Endothelial cell of umbilical vein (primary cell): ENCODE data around the gene TUBB2A. TPM values are rescaled to one million over a fixed set of nuclear protein-coding genes. Genes with fewer than 3 reads are reported as not detected.
A peak's percentile ranks its signal among the peaks of the same experiment; 100 is the strongest.

Experiments
- BruUV-seq: library from RNA; stranded (reverse); fragments of 400-500 nt; replicated peaks from 2 replicates; lab custom pipeline; 2021; lab: Mats Ljungman, UMichigan
- CTCF ChIA-PET: fragments of 300-600, 350-600 bp; sonication (Branson Sonifier 250); formaldehyde crosslinking; loops from one replicate; lab custom pipeline; 2021; ENCODE audit warnings: antibody characterized with exemption, inconsistent platforms; lab: Charles Lee
- POLR2A ChIA-PET: fragments of 300-600, 350-600 bp; sonication (Branson Sonifier 250); formaldehyde crosslinking; loops from one replicate; lab custom pipeline; 2021; ENCODE audit warnings: antibody characterized with exemption, inconsistent platforms; lab: Charles Lee
- DNase-seq: peaks from one replicate; pipeline ENCODE4 v3.0.0-alpha.2; 2011; ENCODE audit warnings: low read depth, low spot score
- FAIRE-seq: peaks from 2 replicates; lab custom pipeline; 2011; peaks lifted over from hg19 to GRCh38; lab: Jason Lieb, UNC
- H2AFZ ChIP-seq: 2 replicates; pipeline ENCODE4 v1.6.0; 2012; ENCODE audit warnings: low read depth, low read length, control low read depth, inconsistent platforms
- H3K27ac ChIP-seq: 2 replicates; pipeline ENCODE4 v1.5.1; 2011; ENCODE audit warnings: low read depth, mild to moderate bottlenecking, control low read depth, low read length, moderate library complexity; ENCODE audit not compliant: insufficient read depth
- H3K27me3 ChIP-seq, 2 experiments: 2 replicates each; pipeline versions ENCODE4 v1.6.0 to v1.6.1; 2011; ENCODE audit warnings: low read length in 2 of 2, mixed read lengths in 1 of 2; ENCODE audit not compliant: control insufficient read depth in 2 of 2, insufficient read depth in 2 of 2
- H3K36me3 ChIP-seq, 2 experiments: 2 replicates in 1 of 2; 3 replicates in 1 of 2; pipeline ENCODE4 v1.5.1; 2011; ENCODE audit warnings: low read length in 2 of 2, mild to moderate bottlenecking in 1 of 2, moderate library complexity in 1 of 2; ENCODE audit not compliant: control insufficient read depth in 2 of 2, insufficient read depth in 2 of 2; ENCODE audit errors: extremely low read depth in 1 of 2
- H3K4me1 ChIP-seq: 3 replicates; pipeline ENCODE4 v1.5.1; 2011; ENCODE audit warnings: mild to moderate bottlenecking, low read length; ENCODE audit not compliant: control insufficient read depth, insufficient read depth; ENCODE audit errors: extremely low read depth
- H3K4me2 ChIP-seq: 2 replicates; pipeline ENCODE4 v1.6.1; 2011; ENCODE audit warnings: low read length, control low read depth, mixed read lengths; ENCODE audit not compliant: insufficient read depth
- H3K4me3 ChIP-seq, 3 experiments: fragments of 200-600 bp in 1 of 3; sonication (generic), shearing (Covaris generic) in 1 of 3; replicated peaks in 1 of 3; 2 replicates each; pipeline ENCODE4 v1.5.1; 2011 to 2016; ENCODE audit warnings: control low read depth in 3 of 3, low read length in 3 of 3, mild to moderate bottlenecking in 2 of 3, inconsistent platforms in 1 of 3, low read depth in 1 of 3, moderate library complexity in 1 of 3; ENCODE audit not compliant: insufficient read depth in 1 of 3
- H3K79me2 ChIP-seq: 2 replicates; pipeline ENCODE4 v1.6.0; 2012; ENCODE audit warnings: low read length, inconsistent platforms; ENCODE audit not compliant: control insufficient read depth, insufficient read depth
- H3K9ac ChIP-seq: replicated peaks from 2 replicates; pipeline ENCODE3; 2011; ENCODE audit warnings: low read length, control low read depth; ENCODE audit not compliant: insufficient read depth; ENCODE audit errors: extremely low read depth
- H3K9me1 ChIP-seq: replicated peaks from 3 replicates; pipeline ENCODE4 v1.6.0; 2011; ENCODE audit warnings: mild to moderate bottlenecking, low read length; ENCODE audit not compliant: control insufficient read depth, insufficient read depth; ENCODE audit errors: extremely low read depth
- H3K9me3 ChIP-seq: replicated peaks from 2 replicates; pipeline ENCODE4 v1.5.1; 2012; ENCODE audit warnings: low read length, inconsistent platforms; ENCODE audit not compliant: control insufficient read depth, insufficient read depth
- H4K20me1 ChIP-seq: replicated peaks from 2 replicates; pipeline ENCODE3; 2011; ENCODE audit warnings: mild to moderate bottlenecking, low read length; ENCODE audit not compliant: control insufficient read depth, insufficient read depth; ENCODE audit errors: extremely low read depth
- EZH2 ChIP-seq: IDR thresholded peaks from 2 replicates; pipeline ENCODE4 v1.6.1; 2012; ENCODE audit warnings: borderline replicate concordance, low read depth, mild to moderate bottlenecking, moderate library complexity, low read length, inconsistent platforms; ENCODE audit not compliant: severe bottlenecking
- FOS ChIP-seq: IDR thresholded peaks from 2 replicates; pipeline ENCODE4 v1.6.1; 2011; ENCODE audit warnings: mild to moderate bottlenecking, low read length, moderate library complexity, borderline replicate concordance; ENCODE audit not compliant: insufficient read depth
- GATA2 ChIP-seq: IDR thresholded peaks from 2 replicates; pipeline ENCODE4 v1.7.0; 2011; ENCODE audit warnings: low read depth, mild to moderate bottlenecking, moderate library complexity, mixed read lengths, low read length; ENCODE audit not compliant: insufficient read length, insufficient read depth
- JUN ChIP-seq: IDR thresholded peaks from 2 replicates; pipeline ENCODE4 v1.6.1; 2011; ENCODE audit warnings: borderline replicate concordance, low read depth; ENCODE audit not compliant: insufficient read length, insufficient read depth
- MAX ChIP-seq: IDR thresholded peaks from 2 replicates; pipeline ENCODE4 v1.6.1; 2011; ENCODE audit not compliant: insufficient read depth, insufficient read length
- MYC ChIP-seq: IDR thresholded peaks from one replicate; pipeline ENCODE4 v1.6.1; 2011; ENCODE audit warnings: mild to moderate bottlenecking, low read depth, low read length
- POLR2A ChIP-seq: IDR thresholded peaks from 2 replicates; pipeline ENCODE4 v1.6.1; 2012; ENCODE audit warnings: low read depth, mild to moderate bottlenecking, control low read depth, low read length
- POLR2AphosphoS5 ChIP-seq: IDR thresholded peaks from 2 replicates; pipeline ENCODE4 v1.6.1; 2012; ENCODE audit warnings: low read depth, mild to moderate bottlenecking, control low read depth, low read length, moderate library complexity; ENCODE audit not compliant: insufficient read depth
- dilution Hi-C: fragments of 300-500 bp; cut with MboI; formaldehyde crosslinking; loops from one replicate; pipeline ENCODE4 v1.15.0; 2019; ENCODE audit warnings: low sequenced_read_pairs; ENCODE audit not compliant: extremely low pct_ligation_motif_present
- intact Hi-C: fragments of 100-400 bp; cut with micrococcal nuclease; formaldehyde crosslinking; loops from one replicate; pipeline ENCODE4 v1.10.0; 2022
- polyA plus RNA-seq, 4 experiments: library from polyadenylated mRNA; depleted of rRNA in 3 of 4; stranded (reverse) in 3 of 4; unstranded in 1 of 4; fragments of >200 nt; gene quantifications; 2 replicates each; pipeline versions ENCODE4 v1.2.1 to v1.2.3, GENCODE V29; 2011 to 2012; ENCODE audit warnings: missing spikeins in 1 of 4
- total RNA-seq: library from RNA; stranded (reverse); gene quantifications from 2 replicates; pipeline ENCODE4 v1.2.3, GENCODE V29; 2021
- TF ChIP-seq, protein P1 (sequence below), 2 donors: IDR thresholded peaks; 1 replicate in 1 of 2; 2 replicates in 1 of 2; pipeline ENCODE4 v1.5.1; 2011; ENCODE audit warnings: low read length in 2 of 2, mild to moderate bottlenecking in 2 of 2, moderate library complexity in 2 of 2, control low read depth in 1 of 2, inconsistent platforms in 1 of 2, low read depth in 1 of 2; ENCODE audit not compliant: insufficient read depth in 1 of 2; ENCODE audit errors: extremely low read depth in 1 of 2

TUBB2A gene
- total and polyA plus RNA-seq, 2 donors (not counting 3 experiments of a cell fraction or from before 2014, with no cell fraction given), result 80.3 to 99.2 TPM

DNA sequence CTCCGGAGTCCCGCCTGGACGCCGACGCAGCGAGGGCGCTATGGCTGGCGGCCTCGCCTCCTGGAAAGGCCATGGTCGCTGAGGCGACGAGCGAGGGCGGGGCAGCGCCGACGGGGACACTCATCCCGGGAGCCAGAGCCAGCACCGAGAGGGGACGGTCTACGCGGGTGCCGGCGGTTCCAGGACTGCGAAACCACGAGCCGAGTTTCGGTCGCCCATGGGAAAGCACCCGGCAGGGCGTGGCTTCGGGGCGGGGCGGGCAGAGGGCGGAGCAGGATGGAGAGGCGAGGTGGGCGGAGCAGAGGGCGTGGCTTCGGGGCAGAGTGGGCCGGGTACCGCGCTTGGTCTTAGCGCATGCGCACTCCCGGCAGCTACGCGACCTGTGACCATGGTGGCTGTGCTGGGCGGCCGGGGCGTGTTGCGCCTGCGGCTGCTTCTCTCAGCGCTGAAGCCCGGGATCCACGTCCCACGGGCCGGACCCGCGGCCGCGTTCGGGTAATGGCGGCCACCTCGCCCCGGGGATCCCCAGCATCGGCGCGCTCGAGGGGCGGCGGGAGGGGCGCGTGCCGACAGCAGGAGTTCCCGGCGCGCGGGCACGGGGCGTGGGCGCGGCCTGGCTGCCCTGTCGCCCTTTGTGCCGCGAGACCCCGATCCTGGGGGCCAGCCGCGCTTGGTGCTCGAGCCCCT, 38.8 kb downstream of the TUBB2A start, which contains the start of gene BPHL:
TSS of gene BPHL (plus strand) at position 359 of the 687 bp plus-strand sequence. CDS start at position 389, 30 bp downstream.
- H3K9ac ChIP-seq, result peak within 1 kb of the TSS; percentile 89
- peak within 1 kb of the TSS; percentile 91 for H3K4me2 ChIP-seq
- dilution Hi-C loops (no loop called here), intact Hi-C loops (loop anchor here (1.0 to 5.0 kb wide), 4 partner anchors 38 to 899 kb away; partner anchors contain the start of genes NQO2, RIPK1 and TUBB2A)
- peaks cover 10% of the 10 kb centered on the region for H3K4me1 ChIP-seq
- no peaks in the 10 kb centered on the region for H3K9me3 ChIP-seq
- H3K27ac ChIP-seq, result peak within 1 kb of the TSS; percentile 88
- no peaks in the 10 kb centered on the region for H4K20me1 ChIP-seq
- H3K9me1 ChIP-seq, result no peaks in the 10 kb centered on the region
- H3K36me3 ChIP-seq, result peaks cover 0 to 5% of the 10 kb centered on the region in 2 experiments
- FAIRE-seq (peak; percentile 87), DNase-seq (peak; percentile 94)
- H3K79me2 ChIP-seq, result no peaks in the 10 kb centered on the region
- ChIA-PET POLR2A (interaction anchor here (0.7 to 0.9 kb wide), 2 partner anchors 133 to 166 kb away, joined by 3 read pairs; no protein-coding TSS in a partner anchor), CTCF (interaction anchor here (0.6 to 1.0 kb wide), 3 partner anchors 12 to 133 kb away, joined by 3 to 4 read pairs (median 3); partner anchors contain the start of gene TUBB2A)
- no peaks in the 10 kb centered on the region for H3K27me3 ChIP-seq
- no TSS peak for BruUV-seq
- peak within 1 kb of the TSS; percentile 54 to 98 (median 74) for H3K4me3 ChIP-seq
- H2AFZ ChIP-seq, result peak within 1 kb of the TSS; percentile 92
- TF ChIP-seq JUN (no peak), EZH2 (no peak), POLR2A (peak; percentile 69), MAX (no peak), POLR2AphosphoS5 (peak; percentile 91), MYC (no peak), GATA2 (no peak), FOS (no peak)
- TF ChIP-seq, protein P1, sequence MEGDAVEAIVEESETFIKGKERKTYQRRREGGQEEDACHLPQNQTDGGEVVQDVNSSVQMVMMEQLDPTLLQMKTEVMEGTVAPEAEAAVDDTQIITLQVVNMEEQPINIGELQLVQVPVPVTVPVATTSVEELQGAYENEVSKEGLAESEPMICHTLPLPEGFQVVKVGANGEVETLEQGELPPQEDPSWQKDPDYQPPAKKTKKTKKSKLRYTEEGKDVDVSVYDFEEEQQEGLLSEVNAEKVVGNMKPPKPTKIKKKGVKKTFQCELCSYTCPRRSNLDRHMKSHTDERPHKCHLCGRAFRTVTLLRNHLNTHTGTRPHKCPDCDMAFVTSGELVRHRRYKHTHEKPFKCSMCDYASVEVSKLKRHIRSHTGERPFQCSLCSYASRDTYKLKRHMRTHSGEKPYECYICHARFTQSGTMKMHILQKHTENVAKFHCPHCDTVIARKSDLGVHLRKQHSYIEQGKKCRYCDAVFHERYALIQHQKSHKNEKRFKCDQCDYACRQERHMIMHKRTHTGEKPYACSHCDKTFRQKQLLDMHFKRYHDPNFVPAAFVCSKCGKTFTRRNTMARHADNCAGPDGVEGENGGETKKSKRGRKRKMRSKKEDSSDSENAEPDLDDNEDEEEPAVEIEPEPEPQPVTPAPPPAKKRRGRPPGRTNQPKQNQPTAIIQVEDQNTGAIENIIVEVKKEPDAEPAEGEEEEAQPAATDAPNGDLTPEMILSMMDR (IDR thresholded peaks at IDR 0.05; ENCODE audit: extremely low read depth in 1 of 2, insufficient read depth in 1 of 2, low read depth in 1 of 2, low read length in 2 of 2), result no peak
